GM12873 (cell line): Measurements from ENCODE around the gene DLK1.

Experiments used
- CTCF ChIP-seq: IDR thresholded peaks from 2 replicates; pipeline ENCODE4 v1.5.1; 2012; ENCODE audit warnings: low read depth, mild to moderate bottlenecking, moderate library complexity, low read length, control low read depth; ENCODE audit not compliant: insufficient read depth; ENCODE audit errors: missing control alignments

Gene DLK1

GRCh38 chr14:100709289-100710284, 17.1 kb upstream of the DLK1 start:
- TF ChIP-seq CTCF: no peak

GRCh38 chr14:100710391-100710790, 16.3 kb upstream of the DLK1 start:
- TF ChIP-seq CTCF: no peak

- no peak for TF ChIP-seq CTCF
Observed at GRCh38 chr14:100710826-100711462, 15.7 kb upstream of the DLK1 start.

- TF ChIP-seq CTCF: no peak
Observed at GRCh38 chr14:100711493-100711892, 15.2 kb upstream of the DLK1 start.

GRCh38 chr14:100712490-100712889, 14.2 kb upstream of the DLK1 start:
- TF ChIP-seq CTCF: no peak

- TF ChIP-seq CTCF: no peak
Observed at GRCh38 chr14:100713705-100714104, 13.0 kb upstream of the DLK1 start.

GRCh38 chr14:100714258-100714892, 12.3 kb upstream of the DLK1 start:
- no peak for TF ChIP-seq CTCF
